Mesendoderm (in vitro differentiated cells): ENCODE measurements around the gene AGR2.

ENCODE experiments used
- DNase-seq: peaks from one replicate; pipeline ENCODE4 v3.0.0; 2013
- H2AK5ac ChIP-seq: 2 replicates; pipeline ENCODE4 v1.6.1; 2013; ENCODE audit warnings: low read length, inconsistent platforms
- H2BK120ac ChIP-seq: 2 replicates; pipeline ENCODE4 v1.6.1; 2013; ENCODE audit warnings: low read depth, mild to moderate bottlenecking, low read length, moderate library complexity, mixed read lengths
- H2BK15ac ChIP-seq: replicated peaks from 2 replicates; pipeline ENCODE4 v1.6.1; 2013; ENCODE audit warnings: low read depth, mild to moderate bottlenecking, moderate library complexity
- H2BK5ac ChIP-seq: 2 replicates; pipeline ENCODE4 v1.6.1; 2013; ENCODE audit warnings: low read length, inconsistent platforms
- H3K18ac ChIP-seq: 2 replicates; pipeline ENCODE4 v1.6.1; 2013; ENCODE audit warnings: mild to moderate bottlenecking, low read length, mixed read lengths
- H3K23ac ChIP-seq: one replicate; pipeline ENCODE4 v1.6.1; 2013; ENCODE audit warnings: low read length
- H3K27ac ChIP-seq: 2 replicates; pipeline ENCODE4 v1.5.1; 2013; ENCODE audit warnings: low read depth, mild to moderate bottlenecking, inconsistent platforms, low read length, moderate library complexity
- H3K27me3 ChIP-seq: 2 replicates; pipeline ENCODE4 v1.6.1; 2013; ENCODE audit warnings: low read length, control low read depth, mild to moderate bottlenecking, inconsistent platforms; ENCODE audit not compliant: insufficient read depth, poor library complexity
- H3K36me3 ChIP-seq: 2 replicates; pipeline ENCODE4 v1.6.1; 2013; ENCODE audit warnings: low read length, inconsistent platforms; ENCODE audit not compliant: control insufficient read depth, insufficient read depth
- H3K4ac ChIP-seq: one replicate; pipeline ENCODE4 v1.6.1; 2013; ENCODE audit warnings: low read depth, mild to moderate bottlenecking, low read length, moderate library complexity
- H3K4me1 ChIP-seq: 2 replicates; pipeline ENCODE4 v1.6.1; 2013; ENCODE audit warnings: low read depth, low read length, inconsistent platforms; ENCODE audit not compliant: control insufficient read depth
- H3K4me2 ChIP-seq: 2 replicates; pipeline ENCODE4 v1.6.1; 2013; ENCODE audit warnings: low read length
- H3K4me3 ChIP-seq: 2 replicates; pipeline ENCODE4 v1.5.1; 2013; ENCODE audit warnings: mild to moderate bottlenecking, low read length
- H3K56ac ChIP-seq: one replicate; pipeline ENCODE4 v1.6.1; 2013; ENCODE audit warnings: low read length
- H3K79me1 ChIP-seq: 2 replicates; pipeline ENCODE4 v1.6.1; 2013; ENCODE audit warnings: low read length, inconsistent platforms
- H3K79me2 ChIP-seq: 2 replicates; pipeline ENCODE4 v1.6.1; 2013; ENCODE audit warnings: mild to moderate bottlenecking, low read length; ENCODE audit not compliant: control insufficient read depth, insufficient read depth
- H3K9ac ChIP-seq: 2 replicates; pipeline ENCODE4 v1.6.1; 2013; ENCODE audit warnings: low read length, inconsistent platforms
- H4K5ac ChIP-seq: one replicate; pipeline ENCODE4 v1.6.1; 2013; ENCODE audit warnings: low read length
- H4K8ac ChIP-seq: one replicate; pipeline ENCODE4 v1.6.1; 2013; ENCODE audit warnings: low read depth, mild to moderate bottlenecking, control low read depth, low read length, moderate library complexity
- WGBS: extraction: QIAGEN DNeasy Blood & Tissue Kit; methylation state at CpG from one replicate; pipeline ENCODE4 v1.1.7; 2013; ENCODE audit warnings: low lambda C conversion rate, missing lambda C conversion rate; ENCODE audit not compliant: insufficient coverage; ENCODE audit errors: extremely low coverage; 5-methylcytosine and 5-hydroxymethylcytosine counted together

Gene AGR2

DNA sequence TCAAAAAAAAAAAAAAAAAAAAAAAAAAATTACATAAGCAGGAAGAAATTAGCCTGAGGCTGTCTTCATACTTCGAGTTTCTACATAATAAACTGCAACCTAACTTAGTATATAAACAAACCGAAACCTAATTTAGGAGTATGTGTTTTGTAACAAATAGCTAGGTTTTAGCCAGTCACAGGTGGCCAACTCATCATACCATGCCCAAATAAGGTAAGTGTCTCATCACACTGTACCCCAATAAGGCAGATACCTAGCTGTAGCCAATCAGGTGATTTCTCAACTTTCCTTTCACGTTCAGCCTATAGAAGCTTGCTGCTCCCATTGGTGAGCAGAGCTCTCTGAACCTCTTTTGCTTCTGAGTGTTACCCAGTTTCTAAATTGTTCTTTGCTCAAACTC is 13.9 kb upstream of the AGR2 start:
- no peaks in the 10 kb centered on the region for H3K4me1 ChIP-seq
- no peak overlapping the region for H2BK5ac ChIP-seq
- no peak overlapping the region for H2BK120ac ChIP-seq
- no peak overlapping the region for H3K4me3 ChIP-seq
- no peak for DNase-seq
- no peak overlapping the region for H3K23ac ChIP-seq
- no peak overlapping the region for H2AK5ac ChIP-seq
- H3K4me2 ChIP-seq: no peak overlapping the region
- H3K27ac ChIP-seq: no peak overlapping the region
- H3K79me2 ChIP-seq: no peaks in the 10 kb centered on the region
- H3K9ac ChIP-seq: no peak overlapping the region
- no peak overlapping the region for H4K8ac ChIP-seq
- H2BK15ac ChIP-seq: no peak overlapping the region
- no peak overlapping the region for H3K18ac ChIP-seq
- no peak overlapping the region for H3K4ac ChIP-seq
- no peaks in the 10 kb centered on the region for H3K79me1 ChIP-seq
- H3K56ac ChIP-seq: no peak overlapping the region
- no peak overlapping the region for H4K5ac ChIP-seq
- H3K27me3 ChIP-seq: no peaks in the 10 kb centered on the region
- no CpG with 5 or more reads among the region's 3 CpGs for WGBS
- H3K36me3 ChIP-seq: no peaks in the 10 kb centered on the region

DNA sequence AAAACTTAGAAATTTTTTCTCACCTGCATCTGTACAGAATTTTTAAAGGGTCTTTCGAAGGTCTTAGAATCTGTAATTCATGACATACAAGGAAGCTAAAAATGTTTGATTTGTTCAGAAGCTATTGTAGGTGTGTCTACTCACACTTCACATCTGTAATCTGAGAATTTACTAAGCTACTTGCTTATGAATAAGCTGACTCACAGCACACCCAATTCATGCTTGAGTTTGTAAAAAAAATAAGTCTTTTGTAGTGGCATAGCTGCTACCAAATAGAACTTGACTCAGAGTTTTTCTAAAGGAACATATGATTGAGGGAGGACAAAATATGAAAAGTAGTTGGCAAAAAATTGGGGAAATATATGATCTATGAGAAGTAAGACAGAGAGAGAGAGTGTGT is 12.7 kb upstream of the AGR2 start:
- WGBS: no CpG with 5 or more reads among the region's 1 CpG
- Histone ChIP-seq H2BK15ac (no peak overlapping the region), H3K56ac (no peak overlapping the region), H3K9ac (no peak overlapping the region), H3K4me1 (no peaks in the 10 kb centered on the region), H3K79me1 (no peaks in the 10 kb centered on the region), H3K27me3 (no peaks in the 10 kb centered on the region), H2BK120ac (no peak overlapping the region), H3K4me3 (no peak overlapping the region), H3K79me2 (no peaks in the 10 kb centered on the region), H3K18ac (no peak overlapping the region), H3K27ac (no peak overlapping the region), H3K36me3 (no peaks in the 10 kb centered on the region), H3K4ac (no peak overlapping the region), H2BK5ac (no peak overlapping the region), H3K23ac (no peak overlapping the region), H4K8ac (no peak overlapping the region), H4K5ac (no peak overlapping the region), H2AK5ac (no peak overlapping the region), H3K4me2 (no peak overlapping the region)
- DNase-seq: no peak

- no peak overlapping the region for H4K8ac ChIP-seq
- no peak overlapping the region for H3K9ac ChIP-seq
- no peak overlapping the region for H3K23ac ChIP-seq
- no peak overlapping the region for H3K4ac ChIP-seq
- H3K79me1 ChIP-seq: no peaks in the 10 kb centered on the region
- DNase-seq: no peak
- WGBS: no CpG with 5 or more reads among the region's 2 CpGs
- no peaks in the 10 kb centered on the region for H3K4me1 ChIP-seq
- no peak overlapping the region for H2BK15ac ChIP-seq
- no peaks in the 10 kb centered on the region for H3K27me3 ChIP-seq
- no peak overlapping the region for H3K4me3 ChIP-seq
- no peaks in the 10 kb centered on the region for H3K36me3 ChIP-seq
- no peak overlapping the region for H2BK120ac ChIP-seq
- no peak overlapping the region for H4K5ac ChIP-seq
- H2BK5ac ChIP-seq: no peak overlapping the region
- no peak overlapping the region for H3K4me2 ChIP-seq
- no peak overlapping the region for H2AK5ac ChIP-seq
- no peak overlapping the region for H3K27ac ChIP-seq
- no peaks in the 10 kb centered on the region for H3K79me2 ChIP-seq
- H3K18ac ChIP-seq: no peak overlapping the region
- H3K56ac ChIP-seq: no peak overlapping the region
Observed at GRCh38 chr7:16816824-16817223, 12.0 kb upstream of the AGR2 start.

DNA sequence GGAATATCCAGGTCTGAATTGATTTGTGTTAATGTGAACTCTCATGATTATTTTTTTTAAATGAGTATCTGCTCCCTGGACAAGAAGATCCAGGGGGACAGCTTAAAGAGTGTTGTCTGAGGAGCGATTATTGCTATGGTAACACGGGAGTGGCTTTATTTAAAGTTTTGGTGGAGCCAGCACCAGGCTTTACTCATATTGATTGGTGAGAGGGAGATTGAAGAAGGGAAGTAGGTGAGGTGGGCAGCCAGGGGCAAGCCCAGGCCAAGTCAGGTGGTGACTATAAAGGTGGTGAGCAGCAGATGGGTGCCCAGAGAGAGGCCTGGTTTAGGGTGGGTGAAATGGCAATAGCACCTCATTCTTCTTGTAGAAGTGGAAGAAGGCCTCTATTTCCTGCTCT is 10.2 kb upstream of the AGR2 start:
- WGBS: no CpG with 5 or more reads among the region's 2 CpGs
- Histone ChIP-seq H4K8ac (no peak overlapping the region), H2AK5ac (no peak overlapping the region), H4K5ac (no peak overlapping the region), H3K9ac (no peak overlapping the region), H3K56ac (no peak overlapping the region), H3K79me2 (no peaks in the 10 kb centered on the region), H3K23ac (no peak overlapping the region), H2BK15ac (no peak overlapping the region), H3K79me1 (no peaks in the 10 kb centered on the region), H2BK120ac (no peak overlapping the region), H3K36me3 (no peaks in the 10 kb centered on the region), H3K4ac (no peak overlapping the region), H3K27me3 (no peaks in the 10 kb centered on the region), H3K27ac (no peak overlapping the region), H3K4me3 (no peak overlapping the region), H3K18ac (no peak overlapping the region), H2BK5ac (no peak overlapping the region), H3K4me2 (no peak overlapping the region), H3K4me1 (no peaks in the 10 kb centered on the region)
- DNase-seq: no peak

DNA sequence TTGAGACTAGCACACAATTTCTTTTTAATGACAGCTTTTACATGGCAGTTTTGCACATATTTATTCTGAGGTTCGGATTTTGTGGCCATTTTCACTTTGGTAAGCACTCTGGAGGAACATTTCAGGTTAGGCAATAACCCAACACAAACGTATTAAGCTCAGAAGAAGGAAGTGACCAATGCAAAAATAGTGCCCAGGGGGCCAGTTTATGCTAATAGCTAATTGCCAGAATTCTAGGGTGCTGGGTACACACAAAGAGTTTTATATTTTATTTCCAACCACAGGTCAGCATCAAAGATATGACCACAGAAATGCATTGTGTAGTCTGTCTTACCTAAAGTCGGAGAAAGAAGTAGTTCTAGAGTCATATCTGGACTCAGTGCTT is 8.4 kb upstream of the AGR2 start:
- Histone ChIP-seq H3K27ac (no peak overlapping the region), H3K56ac (no peak overlapping the region), H3K9ac (no peak overlapping the region), H3K4me3 (no peak overlapping the region), H2BK120ac (no peak overlapping the region), H3K4me1 (no peaks in the 10 kb centered on the region), H3K36me3 (no peaks in the 10 kb centered on the region), H3K23ac (no peak overlapping the region), H3K18ac (no peak overlapping the region), H4K5ac (no peak overlapping the region), H3K27me3 (no peaks in the 10 kb centered on the region), H2AK5ac (no peak overlapping the region), H3K4ac (no peak overlapping the region), H2BK5ac (no peak overlapping the region), H2BK15ac (no peak overlapping the region), H3K79me1 (no peaks in the 10 kb centered on the region), H3K4me2 (no peak overlapping the region), H3K79me2 (no peaks in the 10 kb centered on the region), H4K8ac (no peak overlapping the region)
- DNase-seq: no peak
- WGBS: no CpG with 5 or more reads among the region's 3 CpGs

DNA sequence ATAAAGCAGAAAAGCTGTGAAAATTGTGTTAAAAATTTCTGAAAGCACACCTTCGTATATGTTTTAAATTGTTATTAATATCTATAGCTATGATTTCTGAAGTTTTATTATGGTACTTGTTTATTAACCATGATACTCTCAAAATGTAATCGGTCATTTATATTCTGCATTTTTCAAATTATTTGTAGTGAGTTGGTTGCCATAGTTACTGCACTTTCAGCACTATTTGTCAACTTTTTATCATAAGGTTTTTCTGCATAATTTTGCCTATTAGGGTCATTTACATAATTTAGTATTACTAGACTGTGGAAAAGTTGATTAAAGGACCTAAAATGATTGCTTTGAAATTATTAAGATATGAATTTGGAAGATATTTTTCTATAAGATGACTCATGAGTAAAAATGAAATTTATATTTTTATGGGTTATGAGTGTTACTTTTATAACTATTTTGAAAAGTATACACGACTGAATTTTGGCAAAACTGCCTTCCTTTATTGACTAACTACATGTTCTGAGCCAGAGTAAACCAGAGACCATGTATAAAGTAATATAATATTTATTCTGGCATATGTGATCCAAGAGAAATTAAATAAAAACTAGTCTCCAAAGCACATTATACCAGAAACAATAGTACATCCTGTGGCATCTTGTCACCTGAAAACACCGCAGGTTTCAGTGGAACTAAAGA is 7.9 kb upstream of the AGR2 start:
- H4K8ac ChIP-seq: no peak overlapping the region
- H3K18ac ChIP-seq: no peak overlapping the region
- no peaks in the 10 kb centered on the region for H3K27me3 ChIP-seq
- no peaks in the 10 kb centered on the region for H3K4me1 ChIP-seq
- no peaks in the 10 kb centered on the region for H3K36me3 ChIP-seq
- no peak overlapping the region for H3K4ac ChIP-seq
- no peak overlapping the region for H3K4me2 ChIP-seq
- H3K9ac ChIP-seq: no peak overlapping the region
- H2BK15ac ChIP-seq: no peak overlapping the region
- WGBS: no CpG with 5 or more reads among the region's 4 CpGs
- no peak for DNase-seq
- H3K79me2 ChIP-seq: no peaks in the 10 kb centered on the region
- H2BK120ac ChIP-seq: no peak overlapping the region
- no peak overlapping the region for H3K23ac ChIP-seq
- no peaks in the 10 kb centered on the region for H3K79me1 ChIP-seq
- no peak overlapping the region for H3K56ac ChIP-seq
- no peak overlapping the region for H2BK5ac ChIP-seq
- H2AK5ac ChIP-seq: no peak overlapping the region
- no peak overlapping the region for H3K27ac ChIP-seq
- H4K5ac ChIP-seq: no peak overlapping the region
- no peak overlapping the region for H3K4me3 ChIP-seq
